ENCODE data around the gene CRABP2.

The CRABP2 gene

GRCh38 chr1:156667610-156667967, 37.8 kb downstream of the CRABP2 start:
- no peak for DNase-seq

- DNase-seq = no peak
Measured at GRCh38 chr1:156666862-156667609, 38.3 kb downstream of the CRABP2 start.

- DNase-seq = no peak
Measured at GRCh38 chr1:156665539-156665938, 39.8 kb downstream of the CRABP2 start.

- no peak for DNase-seq
Measured at GRCh38 chr1:156664767-156665411, 40.5 kb downstream of the CRABP2 start.

- no peak for DNase-seq
Measured at GRCh38 chr1:156664046-156664766, 41.2 kb downstream of the CRABP2 start.

- DNase-seq = no peak
Measured at GRCh38 chr1:156663178-156663577, 42.2 kb downstream of the CRABP2 start.

GRCh38 chr1:156662800-156663055, 42.7 kb downstream of the CRABP2 start:
- no peak for DNase-seq

- DNase-seq = no peak
Measured at GRCh38 chr1:156662005-156662799, 43.2 kb downstream of the CRABP2 start.

- DNase-seq = no peak
Measured at GRCh38 chr1:156660752-156661112, 44.7 kb downstream of the CRABP2 start.

GRCh38 chr1:156659988-156660751, 45.2 kb downstream of the CRABP2 start:
- DNase-seq = peak; percentile 83

GRCh38 chr1:156659661-156659987, 45.8 kb downstream of the CRABP2 start:
- no peak for DNase-seq

GRCh38 chr1:156658945-156659574, 46.3 kb downstream of the CRABP2 start:
- DNase-seq = no peak

- no peak for DNase-seq
Measured at GRCh38 chr1:156658496-156658895, 46.9 kb downstream of the CRABP2 start.

- DNase-seq = no peak
Measured at GRCh38 chr1:156657741-156658319, 47.6 kb downstream of the CRABP2 start.

- peak; percentile 69 for DNase-seq
Measured at GRCh38 chr1:156656806-156657740, 48.3 kb downstream of the CRABP2 start.

GRCh38 chr1:156655904-156656516, 49.4 kb downstream of the CRABP2 start:
- DNase-seq = no peak

GRCh38 chr1:156655151-156655903, 50.1 kb downstream of the CRABP2 start:
- no peak for DNase-seq

GRCh38 chr1:156654700-156655099, 50.7 kb downstream of the CRABP2 start:
- DNase-seq = no peak

- no peak for DNase-seq
Measured at GRCh38 chr1:156652992-156653355, 52.4 kb downstream of the CRABP2 start.

Measured in effector CD4-positive, alpha-beta T cell (primary cell).